Transverse colon (tissue), 4 donors: Measurements from ENCODE around the gene VTN. TPM values are rescaled to one million over a fixed set of nuclear protein-coding genes. Genes with fewer than 3 reads are reported as not detected.

ENCODE experiments used
- DNase-seq: peaks from one replicate; pipeline ENCODE4 v3.0.0-alpha.2; 2019
- H3K27ac ChIP-seq, 4 donors: fragments of 200-600 bp; sonication (generic); 2 replicates each; pipeline ENCODE4 v1.5.1; 2016 to 2018; ENCODE audit warnings: inconsistent platforms in 4 of 4
- H3K27me3 ChIP-seq: fragments of 200-600 bp; sonication (generic); 2 replicates; pipeline ENCODE4 v1.5.1; 2017; ENCODE audit warnings: inconsistent platforms
- H3K36me3 ChIP-seq, 4 donors: fragments of 200-600 bp; sonication (generic); 2 replicates each; pipeline ENCODE4 v1.5.1; 2017 to 2019; ENCODE audit warnings: inconsistent platforms in 4 of 4
- H3K4me1 ChIP-seq, 4 donors: fragments of 200-600 bp; sonication (generic); 2 replicates each; pipeline ENCODE4 v1.5.1; 2017 to 2020; ENCODE audit warnings: inconsistent platforms in 4 of 4
- H3K4me3 ChIP-seq, 4 donors: fragments of 200-600 bp; sonication (generic); 1 replicate in 1 of 4; 2 replicates in 3 of 4; pipeline versions ENCODE4 v1.5.1 to v1.6.1; 2017 to 2019; ENCODE audit warnings: inconsistent platforms in 4 of 4
- H3K9me3 ChIP-seq, 2 donors: fragments of 200-600 bp; sonication (generic); 2 replicates each; pipeline ENCODE4 v1.5.1; 2017 to 2019; ENCODE audit warnings: inconsistent platforms in 2 of 2
- EP300 ChIP-seq: sonication (generic); formaldehyde crosslinking; IDR thresholded peaks from one replicate; pipeline ENCODE4 v1.6.1; 2017; ENCODE audit warnings: antibody characterized with exemption, low read depth
- POLR2A ChIP-seq: fragments of 450-650 bp; IDR thresholded peaks from one replicate; pipeline ENCODE4 v1.6.1; 2016; ENCODE audit warnings: antibody characterized with exemption, mild to moderate bottlenecking, moderate library complexity
- POLR2AphosphoS5 ChIP-seq, 3 donors: sonication (generic); formaldehyde crosslinking; IDR thresholded peaks; one replicate each; pipeline ENCODE4 v1.6.1; 2016; ENCODE audit warnings: antibody characterized with exemption in 3 of 3
- WGBS, 2 donors: methylation state at CpG; one replicate each; pipeline ENCODE4 v1.1.5; 2018; ENCODE audit warnings: low coverage in 1 of 2; 5-methylcytosine and 5-hydroxymethylcytosine counted together
- in situ Hi-C, 4 donors: fragments of 200-750 bp; cut with MboI; loops; one replicate each; pipeline versions ENCODE4 v1.15.0 to v1.15.1; 2017; ENCODE audit warnings: low sequenced_read_pairs in 3 of 4, low pct_ligation_motif_present in 1 of 4, low pct_unique_long_range_greater_than_20kb in 1 of 4
- intact Hi-C: fragments of 100-400 bp; cut with DNase I; formaldehyde crosslinking; loops from one replicate; pipeline ENCODE4 v1.15.1; 2023; ENCODE audit warnings: low total_unique reads
- total RNA-seq, 4 donors: library from RNA; depleted of rRNA; stranded (reverse); fragments of >200 nt; gene quantifications; one replicate each; pipeline ENCODE4 v1.1.0, GENCODE V29; 2016
- TF ChIP-seq, protein P1 (sequence below), 5 experiments: fragments of 200-600 bp in 3 of 5; fragments of 450-650 bp in 2 of 5; sonication (generic) in 3 of 5; IDR thresholded peaks; 1 replicate in 2 of 5; 2 replicates in 3 of 5; pipeline ENCODE4 v1.5.1; 2016 to 2017; ENCODE audit warnings: antibody characterized with exemption in 5 of 5, inconsistent platforms in 3 of 5, mild to moderate bottlenecking in 2 of 5, moderate library complexity in 1 of 5

VTN gene
- total RNA-seq, 4 donors from 2014 or later: not detected

DNA sequence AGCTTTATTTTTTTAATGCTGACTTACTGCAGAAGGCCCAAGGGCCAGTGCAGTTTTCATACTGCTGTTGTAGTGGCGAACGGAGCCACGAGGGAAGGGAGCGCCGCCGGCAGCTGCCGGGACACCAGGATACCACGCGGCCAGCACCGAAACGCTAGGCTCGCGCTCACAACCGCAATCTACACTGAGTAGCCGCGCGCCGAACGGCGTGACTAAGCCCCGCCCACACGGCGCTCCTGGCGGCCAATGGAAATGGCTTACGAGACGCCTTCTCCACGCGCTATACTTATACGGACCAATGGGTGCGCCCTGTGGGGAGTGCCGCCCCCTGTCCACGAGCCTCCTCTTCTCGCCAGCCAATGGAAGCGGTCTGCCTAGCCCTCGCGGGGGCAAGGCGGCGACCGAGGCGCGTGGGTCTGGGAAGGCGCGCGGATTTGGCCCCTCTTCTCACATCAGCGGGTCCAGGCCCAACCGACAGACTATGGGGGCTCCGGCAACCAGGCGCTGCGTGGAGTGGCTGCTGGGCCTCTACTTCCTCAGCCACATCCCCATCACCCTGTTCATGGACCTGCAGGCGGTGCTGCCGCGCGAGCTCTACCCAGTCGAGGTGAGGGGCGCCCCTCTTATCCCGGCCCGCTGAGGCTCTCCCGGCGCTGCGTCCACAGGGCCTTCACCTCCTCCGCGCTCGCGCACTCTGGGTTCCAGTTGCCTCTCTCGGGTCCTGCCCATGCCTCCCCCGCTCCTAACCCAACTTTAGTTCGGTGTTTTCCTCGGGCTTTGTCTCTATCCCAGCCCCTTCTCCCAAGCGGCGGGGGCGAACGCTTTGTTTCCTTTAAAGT is 51.1 kb downstream of the VTN start, which contains the start of gene TMEM97:
TSS of gene TMEM97 (plus strand) at position 442 of the 839 bp plus-strand sequence. CDS start at position 482, 40 bp downstream.
- Histone ChIP-seq H3K27ac (peak within 1 kb of the TSS; percentile 69 to 82 (median 80)), H3K9me3 (no peaks in the 10 kb centered on the region), H3K36me3 (no peaks in the 10 kb centered on the region), H3K27me3 (no peaks in the 10 kb centered on the region), H3K4me1 (peaks cover 7 to 23% (median 19%) of the 10 kb centered on the region in 4 donors), H3K4me3 (peak within 1 kb of the TSS; percentile 50 to 64 (median 56))
- TF ChIP-seq EP300 (no peak), POLR2A (peak; percentile 13), POLR2AphosphoS5 (IDR thresholded peaks at IDR 0.05) (peak; percentile 37 to 53 (median 48))
- TF ChIP-seq, protein P1, sequence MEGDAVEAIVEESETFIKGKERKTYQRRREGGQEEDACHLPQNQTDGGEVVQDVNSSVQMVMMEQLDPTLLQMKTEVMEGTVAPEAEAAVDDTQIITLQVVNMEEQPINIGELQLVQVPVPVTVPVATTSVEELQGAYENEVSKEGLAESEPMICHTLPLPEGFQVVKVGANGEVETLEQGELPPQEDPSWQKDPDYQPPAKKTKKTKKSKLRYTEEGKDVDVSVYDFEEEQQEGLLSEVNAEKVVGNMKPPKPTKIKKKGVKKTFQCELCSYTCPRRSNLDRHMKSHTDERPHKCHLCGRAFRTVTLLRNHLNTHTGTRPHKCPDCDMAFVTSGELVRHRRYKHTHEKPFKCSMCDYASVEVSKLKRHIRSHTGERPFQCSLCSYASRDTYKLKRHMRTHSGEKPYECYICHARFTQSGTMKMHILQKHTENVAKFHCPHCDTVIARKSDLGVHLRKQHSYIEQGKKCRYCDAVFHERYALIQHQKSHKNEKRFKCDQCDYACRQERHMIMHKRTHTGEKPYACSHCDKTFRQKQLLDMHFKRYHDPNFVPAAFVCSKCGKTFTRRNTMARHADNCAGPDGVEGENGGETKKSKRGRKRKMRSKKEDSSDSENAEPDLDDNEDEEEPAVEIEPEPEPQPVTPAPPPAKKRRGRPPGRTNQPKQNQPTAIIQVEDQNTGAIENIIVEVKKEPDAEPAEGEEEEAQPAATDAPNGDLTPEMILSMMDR (IDR thresholded peaks at IDR 0.05): peak in 2 of 5 experiments; percentile 8 to 9
- in situ Hi-C loops (no loop called here), intact Hi-C loops (no loop called here)
- peak; percentile 96 for DNase-seq
- WGBS, 2 donors: 0% methylated on average over 5 to 44 of the region's 72 CpGs

DNA sequence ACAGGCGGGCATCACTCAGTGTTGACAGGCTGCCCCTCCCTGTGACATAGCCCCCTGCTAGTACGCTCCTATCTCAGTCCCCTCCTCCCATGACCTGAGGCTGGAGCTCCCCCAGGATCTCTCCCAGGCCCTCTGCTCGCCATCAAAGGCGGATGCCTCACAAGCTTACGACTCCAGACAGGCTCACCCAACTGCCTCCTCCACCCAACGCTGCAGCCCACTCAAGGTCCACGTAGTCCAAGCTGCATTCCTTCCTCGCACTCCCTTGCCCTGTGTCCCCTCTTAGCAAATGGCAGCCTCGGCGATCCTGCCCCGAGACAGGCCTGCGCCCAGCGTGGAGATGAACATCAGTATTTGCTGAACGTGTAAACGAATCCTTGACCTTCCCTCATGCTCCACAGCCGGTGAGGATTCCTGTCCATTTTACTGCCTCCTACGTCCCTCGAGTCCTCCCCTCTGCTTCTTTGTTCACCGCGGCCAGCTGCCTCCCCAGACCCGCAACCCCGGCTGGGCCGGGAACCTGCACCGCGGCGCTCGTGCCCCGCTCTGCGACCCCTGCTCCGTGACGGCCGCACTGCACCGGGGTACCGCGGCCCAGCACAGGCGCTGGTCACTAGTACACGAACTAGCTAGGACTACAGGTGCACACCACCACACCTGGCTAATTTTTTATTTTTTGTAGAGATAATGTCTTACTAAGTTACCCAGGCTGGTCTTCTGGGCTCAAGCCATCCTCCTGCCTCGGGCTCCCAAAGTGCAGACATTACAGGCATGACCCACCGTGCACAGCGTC is 51.9 kb downstream of the VTN start:
- intact Hi-C loops (no loop called here), in situ Hi-C loops (no loop called here)
- no peaks in the 10 kb centered on the region for H3K27me3 ChIP-seq
- TF ChIP-seq POLR2AphosphoS5 (IDR thresholded peaks at IDR 0.05) (no peak), POLR2A (no peak), EP300 (no peak)
- TF ChIP-seq, protein P1 (IDR thresholded peaks at IDR 0.05): no peak
- peak overlapping the region; percentile 19 to 64 (median 56) for H3K4me3 ChIP-seq
- no peaks in the 10 kb centered on the region for H3K36me3 ChIP-seq
- H3K9me3 ChIP-seq: no peaks in the 10 kb centered on the region
- DNase-seq: no peak
- H3K27ac ChIP-seq: peak overlapping the region; percentile 31 to 82 (median 80)
- peaks cover 7 to 23% (median 19%) of the 10 kb centered on the region in 4 donors for H3K4me1 ChIP-seq
- 16% methylated on average over 36 of the region's 40 CpGs; no CpG with 5 or more reads in 1 of the 2 donors for WGBS, 2 donors

Other genes starting within 250 kb of the VTN start
- 10 to 100 TPM in 1 of 4 donors, 1 to 10 TPM in 2, not detected in 1; 4.5 to 57.7 (median 8.9) TPM for gene TMEM97, start 51.1 kb downstream of the VTN start, total RNA-seq
- gene IFT20, start 34.8 kb downstream of the VTN start, total RNA-seq: 10 to 100 TPM in 3 of 4 donors, 1 to 10 TPM in 1; 7.2 to 46.0 (median 32.4) TPM
- gene TNFAIP1, start 34.5 kb downstream of the VTN start, total RNA-seq: 100 to 1,000 TPM in 1 of 4 donors, 10 to 100 TPM in 3; 25.6 to 137 (median 49.4) TPM
- 10 to 100 TPM; 54.9 to 95.3 (median 66.5) TPM for gene POLDIP2, start 12.8 kb downstream of the VTN start, total RNA-seq
- not detected for gene SEBOX, start 5.1 kb downstream of the VTN start, total RNA-seq
- gene SARM1, start 1.4 kb upstream of the VTN start, total RNA-seq: 10 to 100 TPM in 2 of 4 donors, 1 to 10 TPM in 2; 6.0 to 22.1 (median 9.5) TPM
- gene SLC46A1, start 35.9 kb upstream of the VTN start, total RNA-seq: 10 to 100 TPM in 2 of 4 donors, 1 to 10 TPM in 2; 7.5 to 15.9 (median 11.0) TPM
- 10 to 100 TPM in 3 of 4 donors, not detected in 1; 49.7 to 95.0 (median 50.3) TPM for gene SLC13A2, start 103.3 kb upstream of the VTN start, total RNA-seq
- gene FOXN1, start 136.0 kb upstream of the VTN start, total RNA-seq: under 1 TPM in 2 of 4 donors, not detected in 2; 0.14 to 0.32 TPM
- gene UNC119, start 182.3 kb upstream of the VTN start, total RNA-seq: 10 to 100 TPM; 16.4 to 52.4 (median 32.8) TPM
- 100 to 1,000 TPM in 2 of 4 donors, 10 to 100 TPM in 2; 18.1 to 182 (median 87.6) TPM for gene PIGS, start 201.2 kb upstream of the VTN start, total RNA-seq
- gene ALDOC, start 206.6 kb upstream of the VTN start, total RNA-seq: 10 to 100 TPM in 2 of 4 donors, 1 to 10 TPM in 2; 3.0 to 46.1 (median 18.7) TPM
- 10 to 100 TPM in 3 of 4 donors, 1 to 10 TPM in 1; 8.9 to 21.5 (median 13.6) TPM for gene SPAG5, start 228.7 kb upstream of the VTN start, total RNA-seq
- gene RSKR, start 243.9 kb upstream of the VTN start, total RNA-seq: 10 to 100 TPM in 3 of 4 donors, 1 to 10 TPM in 1; 8.3 to 70.8 (median 22.1) TPM